GM12891 (cell line): ENCODE data around the gene ARMC9.

ENCODE experiments used
- POLR2A ChIP-seq: IDR thresholded peaks from 2 replicates; pipeline ENCODE4 v1.6.1; 2011; ENCODE audit warnings: low read depth, low read length, control low read depth
- POLR2AphosphoS5 ChIP-seq: IDR thresholded peaks from 2 replicates; pipeline ENCODE4 v1.6.1; 2011; ENCODE audit warnings: low read depth, low read length, control low read depth
- SPI1 ChIP-seq: IDR thresholded peaks from 2 replicates; pipeline ENCODE4 v1.6.1; 2011; ENCODE audit warnings: low read depth, low read length, control low read depth
- TAF1 ChIP-seq: IDR thresholded peaks from 2 replicates; pipeline ENCODE4 v1.6.1; 2011; ENCODE audit warnings: low read depth, low read length, control low read depth

DNA sequence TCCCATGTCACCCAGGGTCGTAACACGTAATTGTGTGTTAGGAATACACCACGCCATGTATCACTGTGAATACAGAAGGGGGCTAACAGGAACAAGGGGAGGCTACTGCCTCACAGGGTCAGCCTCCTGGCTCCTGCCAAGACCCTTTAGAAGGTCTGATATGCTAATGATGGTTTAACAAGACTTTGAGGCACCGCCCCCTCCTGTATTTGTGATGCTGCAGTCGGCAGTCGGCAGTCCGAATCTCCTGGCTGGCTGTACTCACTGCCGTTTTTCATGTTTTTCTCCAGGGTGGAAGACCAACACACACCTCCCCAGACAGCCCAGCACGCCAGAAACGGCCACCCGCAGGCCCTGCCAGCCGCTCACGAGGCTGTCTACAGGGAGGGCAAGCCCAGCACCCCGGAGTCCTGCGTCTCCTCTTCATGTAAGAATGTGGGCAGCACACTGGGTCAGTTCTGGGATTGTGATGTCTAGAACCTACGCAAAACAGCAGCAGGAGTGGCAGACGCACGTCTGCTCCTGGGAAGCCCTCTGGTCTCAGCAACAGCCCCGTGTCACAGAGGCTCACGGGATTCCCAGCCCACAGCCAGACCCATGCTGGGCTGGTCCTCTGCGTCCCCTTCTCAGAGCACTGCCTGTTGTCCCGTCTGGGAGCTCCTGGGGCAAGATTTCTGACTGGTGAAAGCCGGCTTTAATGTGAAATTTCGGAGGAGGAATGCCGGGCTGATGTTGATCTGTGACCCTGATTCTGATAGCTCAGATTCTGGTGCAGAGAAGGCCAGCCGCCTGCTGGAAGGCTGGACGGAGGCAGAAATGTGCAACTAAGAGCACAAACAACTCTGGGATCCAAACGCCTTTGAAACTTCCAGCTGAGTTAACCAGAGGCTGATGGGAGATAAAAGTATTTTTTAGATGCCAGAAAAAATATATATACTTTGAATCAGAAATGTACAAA, 157.4 kb downstream of the ARMC9 start:
- TF ChIP-seq POLR2A (no peak), POLR2AphosphoS5 (no peak), TAF1 (no peak), SPI1 (no peak)
